ENCODE data around the gene KIAA1755. TPM values are rescaled to one million over a fixed set of nuclear protein-coding genes. Genes with fewer than 3 reads are reported as not detected.

KIAA1755 gene
- total and polyA plus RNA-seq, 12 donors: 2.7 to 7.7 (median 5.2) TPM

DNA sequence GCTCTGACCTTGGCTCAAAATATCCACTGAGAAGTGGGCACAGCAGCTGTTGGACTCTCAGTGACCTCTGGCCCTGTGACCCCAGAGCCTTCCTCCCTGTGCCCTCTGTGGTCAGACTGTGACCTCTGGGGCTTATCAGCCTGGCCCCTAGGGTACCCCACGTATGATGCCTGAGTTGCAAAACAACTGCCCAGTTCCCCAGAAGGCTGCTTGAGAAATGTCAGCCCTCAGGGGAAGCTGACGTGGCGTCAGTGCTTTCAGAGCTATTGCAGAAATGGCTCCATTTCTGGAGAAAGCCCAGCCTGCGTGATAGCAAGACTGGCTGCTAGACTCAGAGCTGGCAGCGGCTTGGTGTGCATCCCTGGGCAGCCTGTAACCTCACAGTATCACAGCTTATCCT lies 63.9 kb downstream of the KIAA1755 start:
- TF ChIP-seq, protein P1, sequence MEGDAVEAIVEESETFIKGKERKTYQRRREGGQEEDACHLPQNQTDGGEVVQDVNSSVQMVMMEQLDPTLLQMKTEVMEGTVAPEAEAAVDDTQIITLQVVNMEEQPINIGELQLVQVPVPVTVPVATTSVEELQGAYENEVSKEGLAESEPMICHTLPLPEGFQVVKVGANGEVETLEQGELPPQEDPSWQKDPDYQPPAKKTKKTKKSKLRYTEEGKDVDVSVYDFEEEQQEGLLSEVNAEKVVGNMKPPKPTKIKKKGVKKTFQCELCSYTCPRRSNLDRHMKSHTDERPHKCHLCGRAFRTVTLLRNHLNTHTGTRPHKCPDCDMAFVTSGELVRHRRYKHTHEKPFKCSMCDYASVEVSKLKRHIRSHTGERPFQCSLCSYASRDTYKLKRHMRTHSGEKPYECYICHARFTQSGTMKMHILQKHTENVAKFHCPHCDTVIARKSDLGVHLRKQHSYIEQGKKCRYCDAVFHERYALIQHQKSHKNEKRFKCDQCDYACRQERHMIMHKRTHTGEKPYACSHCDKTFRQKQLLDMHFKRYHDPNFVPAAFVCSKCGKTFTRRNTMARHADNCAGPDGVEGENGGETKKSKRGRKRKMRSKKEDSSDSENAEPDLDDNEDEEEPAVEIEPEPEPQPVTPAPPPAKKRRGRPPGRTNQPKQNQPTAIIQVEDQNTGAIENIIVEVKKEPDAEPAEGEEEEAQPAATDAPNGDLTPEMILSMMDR (IDR thresholded peaks at IDR 0.05): no peak
- H3K27me3 ChIP-seq: no peaks in the 10 kb centered on the region
- 47 to 55% methylated on average over 5 of the region's 5 CpGs for WGBS, 2 donors
- ATAC-seq (peak; percentile 68 to 92 (median 80)), DNase-seq (peak; percentile 65 to 77)
- no peaks in the 10 kb centered on the region for H3K9me3 ChIP-seq
- peak overlapping the region in 7 of 10 donors; percentile 40 to 80 (median 63) for H3K27ac ChIP-seq
- peaks cover 0 to 58% (median 8%) of the 10 kb centered on the region in 9 donors for H3K4me1 ChIP-seq
- intact Hi-C loops (cut with DNase I): no loop called here
- H3K4me3 ChIP-seq: no peak overlapping the region
- no peaks in the 10 kb centered on the region for H3K36me3 ChIP-seq

GRCh38 chr20:38196076-38196475 lies 64.5 kb downstream of the KIAA1755 start:
- Histone ChIP-seq H3K4me3 (no peak overlapping the region), H3K9me3 (no peaks in the 10 kb centered on the region), H3K36me3 (no peaks in the 10 kb centered on the region), H3K4me1 (peaks cover 0 to 55% (median 9%) of the 10 kb centered on the region in 9 donors), H3K27me3 (no peaks in the 10 kb centered on the region), H3K27ac (peak overlapping the region in 7 of 10 donors; percentile 40 to 80 (median 63))
- ATAC-seq (peak in 5 of 8 donors; percentile 8 to 23 (median 20)), DNase-seq (no peak)
- intact Hi-C loops (cut with DNase I): no loop called here
- 92% methylated on average over 4 of the region's 4 CpGs for WGBS, 2 donors
- TF ChIP-seq, protein P1 (IDR thresholded peaks at IDR 0.05): no peak

DNA sequence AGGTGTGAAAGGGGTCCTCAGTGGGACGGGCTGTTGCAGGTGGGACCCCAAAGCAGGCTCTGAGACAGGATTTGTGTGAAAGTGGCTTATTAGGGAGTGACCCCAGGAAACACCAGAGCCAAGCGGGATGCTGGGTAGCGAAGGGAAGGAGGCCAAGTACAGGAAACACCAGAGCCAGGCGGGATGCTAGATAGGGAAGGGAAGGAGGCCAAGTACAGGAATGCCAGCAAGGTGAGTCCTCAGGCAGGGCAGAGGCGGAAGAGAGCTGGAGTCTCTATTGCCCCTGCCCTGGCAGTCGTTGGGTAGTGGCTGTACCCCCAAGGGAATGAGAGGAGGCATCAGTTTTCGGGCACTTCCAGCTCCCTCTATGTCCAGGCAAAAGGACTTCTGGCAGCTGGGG lies 65.0 kb downstream of the KIAA1755 start:
- intact Hi-C loops (cut with DNase I): no loop called here
- H3K9me3 ChIP-seq: no peaks in the 10 kb centered on the region
- H3K27me3 ChIP-seq: no peaks in the 10 kb centered on the region
- DNase-seq (no peak), ATAC-seq (peak in 1 of 8 donors; percentile 23)
- no peaks in the 10 kb centered on the region for H3K36me3 ChIP-seq
- H3K27ac ChIP-seq: peak overlapping the region in 2 of 10 donors; percentile 48 to 68
- no peak overlapping the region for H3K4me3 ChIP-seq
- 63 to 70% methylated on average over 7 of the region's 7 CpGs for WGBS, 2 donors
- H3K4me1 ChIP-seq: peaks cover 0 to 50% (median 14%) of the 10 kb centered on the region in 9 donors
- TF ChIP-seq, protein P1 (IDR thresholded peaks at IDR 0.05): no peak

DNA sequence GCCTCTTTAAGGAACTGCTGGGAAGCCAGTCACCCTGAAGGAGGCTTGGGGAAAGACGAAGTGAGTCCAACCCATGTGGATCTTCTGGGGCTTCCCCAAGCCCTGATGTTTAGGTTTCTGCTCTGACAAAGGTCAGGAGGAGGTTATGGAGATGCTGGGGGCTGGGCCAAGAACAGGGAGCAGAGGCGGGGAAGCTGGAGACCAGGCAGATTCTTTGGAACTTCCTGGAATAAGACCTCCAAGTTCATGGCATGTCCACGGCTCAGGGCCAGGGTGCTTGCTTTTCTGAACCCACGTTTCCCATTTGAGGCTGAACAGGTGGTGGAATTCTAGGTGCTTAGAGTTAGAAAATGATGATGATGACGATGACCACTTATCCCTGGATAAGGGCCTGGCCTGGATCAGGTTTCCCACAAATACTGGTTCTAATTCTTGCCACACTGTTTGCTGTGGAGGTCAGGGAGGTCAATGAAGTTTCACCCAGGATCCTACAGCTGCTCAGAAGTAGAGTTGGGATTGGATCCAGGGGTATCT lies 65.5 kb downstream of the KIAA1755 start:
- ATAC-seq: no peak
- Histone ChIP-seq H3K36me3 (no peaks in the 10 kb centered on the region), H3K27ac (no peak overlapping the region), H3K27me3 (no peaks in the 10 kb centered on the region), H3K4me3 (no peak overlapping the region), H3K4me1 (peaks cover 0 to 48% (median 14%) of the 10 kb centered on the region in 9 donors), H3K9me3 (no peaks in the 10 kb centered on the region)
- TF ChIP-seq, protein P1 (IDR thresholded peaks at IDR 0.05): no peak
- intact Hi-C loops (cut with DNase I): no loop called here
- WGBS, 2 donors: 83 to 89% methylated on average over 5 of the region's 5 CpGs
- DNase-seq: no peak

Measured in heart right ventricle (tissue), 16 donors.